Fibroblast of villous mesenchyme (primary cell): Measurements from ENCODE around the gene R3HDM4. TPM values are rescaled to one million over a fixed set of nuclear protein-coding genes. Genes with fewer than 3 reads are reported as not detected.

ENCODE experiments used
- DNase-seq: peaks from one replicate; pipeline ENCODE4 v3.0.0-alpha.2; 2010; ENCODE audit warnings: low read depth
- H3K4me3 ChIP-seq: 2 replicates; pipeline ENCODE4 v1.5.1; 2011; ENCODE audit warnings: low read depth, mild to moderate bottlenecking, low read length
- CTCF ChIP-seq: IDR thresholded peaks from 2 replicates; pipeline ENCODE4 v1.5.1; 2012; ENCODE audit warnings: low read depth, mild to moderate bottlenecking, low read length; ENCODE audit not compliant: insufficient read depth
- total RNA-seq: library from RNA; depleted of rRNA; stranded (reverse); fragments of >200 nt; gene quantifications from 2 replicates; pipeline ENCODE4 v1.2.3, GENCODE V29; 2012

The R3HDM4 gene
- total RNA-seq, 1 donor, result 26.3 TPM

- TF ChIP-seq CTCF, result no peak
- no peak for DNase-seq
- peak overlapping the region; percentile 17 for H3K4me3 ChIP-seq
Measured at GRCh38 chr19:911197-912033, 1.6 kb downstream of the R3HDM4 start.

GRCh38 chr19:907183-907853 lies 5.7 kb downstream of the R3HDM4 start:
- H3K4me3 ChIP-seq, result no peak overlapping the region
- no peak for TF ChIP-seq CTCF
- no peak for DNase-seq

GRCh38 chr19:906480-906879 lies 6.5 kb downstream of the R3HDM4 start:
- H3K4me3 ChIP-seq, result no peak overlapping the region
- TF ChIP-seq CTCF, result no peak

GRCh38 chr19:904545-904944 lies 8.5 kb downstream of the R3HDM4 start:
- TF ChIP-seq CTCF, result no peak

More at GRCh38 chr19:906480-906879, 6.5 kb downstream of the R3HDM4 start:
- DNase-seq, result no peak

GRCh38 chr19:903266-903797 lies 9.7 kb downstream of the R3HDM4 start:
- H3K4me3 ChIP-seq, result no peak overlapping the region
- DNase-seq, result peak; percentile 31
- TF ChIP-seq CTCF, result no peak

More at GRCh38 chr19:904545-904944, 8.5 kb downstream of the R3HDM4 start:
- H3K4me3 ChIP-seq, result no peak overlapping the region
- no peak for DNase-seq

- H3K4me3 ChIP-seq, result no peak overlapping the region
- DNase-seq, result no peak
- no peak for TF ChIP-seq CTCF
Measured at GRCh38 chr19:902446-903226, 10.4 kb downstream of the R3HDM4 start.
